ENCODE results near the gene DPEP3.

GRCh38 chr16:67930678-67931211 lies 49.6 kb downstream of the DPEP3 start:
- TF ChIP-seq CTCF (IDR thresholded peaks at IDR 0.05) (no peak), POLR2A (IDR thresholded peaks at IDR 0.05) (no peak)

All from esophagus squamous epithelium (tissue), 4 donors.